GM12878 (cell line): ENCODE results near the gene FAM47E. TPM values are rescaled to one million over a fixed set of nuclear protein-coding genes. Genes with fewer than 3 reads are reported as not detected.
A peak's percentile ranks its signal among the peaks of the same experiment; 100 is the strongest.

Source experiments
- CBFB ChIP-seq: IDR thresholded peaks from 2 replicates; pipeline ENCODE4 v1.6.1; 2016; ENCODE audit warnings: antibody characterized with exemption, low read depth
- CHD1 ChIP-seq: IDR thresholded peaks from 2 replicates; pipeline ENCODE4 v1.6.1; 2012; ENCODE audit warnings: low read depth, low read length, improper control_type of control experiment
- CTCF ChIP-seq, 3 experiments: IDR thresholded peaks in 2 of 3; conservative IDR thresholded peaks in 1 of 3; 2 replicates each; pipeline ENCODE4 v1.5.1; 2011; ENCODE audit warnings: low read depth in 3 of 3, low read length in 3 of 3, mild to moderate bottlenecking in 3 of 3, control low read depth in 2 of 3, moderate library complexity in 2 of 3, inconsistent platforms in 1 of 3, mixed read lengths in 1 of 3; ENCODE audit not compliant: control insufficient read depth in 2 of 3, insufficient read depth in 1 of 3; ENCODE audit errors: extremely low read depth in 1 of 3
- EZH2 ChIP-seq: IDR thresholded peaks from 2 replicates; pipeline ENCODE4 v1.6.1; 2012; ENCODE audit warnings: low read depth, mild to moderate bottlenecking, control low read depth, inconsistent platforms, low read length, borderline replicate concordance; ENCODE audit not compliant: control insufficient read depth
- HSF1 ChIP-seq: fragments of 150-350 bp; IDR thresholded peaks from 2 replicates; pipeline ENCODE4 v1.6.1; 2014; ENCODE audit warnings: mild to moderate bottlenecking, low read depth, low read length
- IRF4 ChIP-seq: IDR thresholded peaks from 2 replicates; pipeline ENCODE4 v1.6.1; 2011; ENCODE audit warnings: low read depth, low read length
- JUND ChIP-seq: IDR thresholded peaks from 2 replicates; pipeline ENCODE4 v1.6.1; 2012; ENCODE audit warnings: low read depth, mild to moderate bottlenecking, low read length, improper control_type of control experiment, moderate library complexity
- NR2F1 ChIP-seq: fragments of 450-650 bp; conservative IDR thresholded peaks from 2 replicates; pipeline ENCODE4 v1.6.1; 2017; ENCODE audit warnings: mild to moderate bottlenecking
- PAX8 ChIP-seq: fragments of 450-650 bp; IDR thresholded peaks from 2 replicates; pipeline ENCODE4 v1.6.1; 2017; ENCODE audit warnings: mild to moderate bottlenecking, moderate library complexity
- RFX5 ChIP-seq: IDR thresholded peaks from 2 replicates; pipeline ENCODE4 v1.6.1; 2011; ENCODE audit warnings: low read depth, low read length, improper control_type of control experiment
- SP1 ChIP-seq: IDR thresholded peaks from one replicate; pipeline ENCODE4 v1.6.1; 2011; ENCODE audit warnings: low read depth, low read length
- ZZZ3 ChIP-seq: IDR thresholded peaks from 2 replicates; pipeline ENCODE4 v1.6.1; 2011; ENCODE audit warnings: low read depth; ENCODE audit not compliant: control insufficient read depth, insufficient read length
- polyA plus RNA-seq, 11 experiments: library from polyadenylated mRNA; depleted of rRNA in 4 of 11; unstranded in 6 of 11; stranded (reverse) in 5 of 11; fragments of >200 nt; fragmentation: Nextera tagmentation in 4 of 11; fragmentation: Illumina TruSeq in 1 of 11; extraction: Ambion mirVana in 4 of 11; extraction: Trizol in 1 of 11; gene quantifications; 1 replicate in 1 of 11; 2 replicates in 10 of 11; pipeline versions ENCODE4 v1.2.1 to v1.2.3, GENCODE V29; 2011 to 2016; ENCODE audit warnings: inconsistent platforms in 2 of 11, missing spikeins in 2 of 11, low read depth in 1 of 11
- total RNA-seq, 4 experiments: library from RNA; depleted of rRNA in 3 of 4; stranded (reverse); fragments of >200 nt in 3 of 4; fragmentation: Illumina TruSeq in 1 of 4; extraction: Trizol in 1 of 4; gene quantifications; 2 replicates each; pipeline versions ENCODE4 v1.2.1 to v1.2.3, GENCODE V29; 2013 to 2021

Gene FAM47E
- total and polyA plus RNA-seq, 10 of the 15 experiments (the other 5 are each of a cell fraction or from before 2014, with no cell fraction given), result 0.03 TPM; not detected in 9

- TF ChIP-seq IRF4 (peak; percentile 87), ZZZ3 (no peak), EZH2 (no peak), HSF1 (no peak), CBFB (peak; percentile 66; the same call in 1 of the 2 replicates), CTCF (IDR thresholded peaks at IDR 0.05 in 2 of 3, conservative IDR thresholded peaks at IDR 0.05 in 1 of 3; ENCODE audit: control insufficient read depth in 2 of 3, extremely low read depth in 1 of 3, insufficient read depth in 1 of 3, low read depth in 3 of 3, low read length in 3 of 3) (0 out of 6 replicates have a peak, but pooled peaks of 1 of the 3 experiments have one; percentile 9), SP1 (peak; percentile 9), JUND (0 out of 2 replicates have a peak, but pooled peaks have one; percentile 16), PAX8 (no peak), CHD1 (no peak), NR2F1 (0 out of 2 replicates have a peak, but pooled peaks have one; percentile 45), RFX5 (no peak)
These were observed 49.7 kb downstream of the FAM47E start (continued) for GRCh38 chr4:76301068-76301774.
